HAP-1 (cell line): ENCODE measurements around the gene TMED5.

Source experiments
- DNase-seq, 2 experiments: peaks; one replicate each; pipeline ENCODE4 v3.0.0-alpha.2; 2016 to 2020; ENCODE audit warnings: low spot score in 2 of 2
- H3K27me3 ChIP-seq: fragments of 250-450 bp; sonication (Bioruptor Pico); 2 replicates; pipeline ENCODE4 v1.5.1; 2020; ENCODE audit warnings: low read depth, mild to moderate bottlenecking, moderate library complexity
- H3K36me3 ChIP-seq: fragments of 250-450 bp; sonication (Bioruptor Pico); replicated peaks from 2 replicates; pipeline ENCODE4 v1.5.1; 2020; ENCODE audit warnings: mild to moderate bottlenecking
- H3K4me1 ChIP-seq: fragments of 250-450 bp; sonication (Bioruptor Pico); 2 replicates; pipeline ENCODE4 v1.5.1; 2020; ENCODE audit warnings: mild to moderate bottlenecking
- H3K4me3 ChIP-seq: fragments of 250-450 bp; sonication (Bioruptor Pico); 2 replicates; pipeline ENCODE4 v1.5.1; 2020; ENCODE audit warnings: mild to moderate bottlenecking, moderate library complexity
- H3K9me3 ChIP-seq: fragments of 250-450 bp; sonication (Bioruptor Pico); 2 replicates; pipeline ENCODE4 v1.5.1; 2020; ENCODE audit warnings: mild to moderate bottlenecking, moderate library complexity
- in situ Hi-C: fragments of 300-500 bp; cut with MboI; formaldehyde crosslinking; loops from 3 replicates; pipeline ENCODE4 v1.14.3; 2020; ENCODE audit warnings: low sequenced_read_pairs, inconsistent platforms, mixed read lengths

Gene TMED5

DNA sequence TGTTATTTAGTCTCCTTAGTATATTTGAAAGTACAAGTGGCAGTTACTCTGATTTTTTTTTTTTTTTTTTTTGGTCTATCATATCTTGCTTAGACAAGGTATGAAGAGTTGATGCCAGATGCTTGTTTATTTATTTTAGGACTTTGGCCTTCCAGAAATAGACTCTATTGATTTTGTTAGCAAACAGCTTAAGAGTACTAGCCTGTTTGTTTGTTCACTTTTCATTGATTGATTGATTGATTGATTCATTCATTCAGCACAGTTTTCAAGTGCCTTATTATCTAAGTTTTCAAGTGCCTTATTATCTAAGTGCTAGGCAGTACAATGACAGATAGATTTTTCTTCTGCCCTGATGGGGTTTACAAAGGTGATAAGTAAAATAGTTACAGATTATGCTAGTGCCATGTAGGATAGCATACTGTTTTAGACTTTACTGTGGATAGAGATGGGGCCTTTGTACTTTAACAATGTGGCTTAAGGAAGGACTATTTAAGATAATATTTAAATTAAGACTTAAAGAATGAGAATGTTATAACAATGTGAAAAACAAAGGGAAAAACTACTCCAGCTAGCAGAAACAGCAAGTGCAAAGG is 50.6 kb downstream of the TMED5 start:
- Histone ChIP-seq H3K36me3 (peaks cover 18% of the 10 kb centered on the region), H3K4me1 (peaks cover 16% of the 10 kb centered on the region), H3K9me3 (no peaks in the 10 kb centered on the region), H3K4me3 (no peak overlapping the region), H3K27me3 (no peaks in the 10 kb centered on the region)
- DNase-seq, result no peak
- in situ Hi-C loops, result no loop called here

DNA sequence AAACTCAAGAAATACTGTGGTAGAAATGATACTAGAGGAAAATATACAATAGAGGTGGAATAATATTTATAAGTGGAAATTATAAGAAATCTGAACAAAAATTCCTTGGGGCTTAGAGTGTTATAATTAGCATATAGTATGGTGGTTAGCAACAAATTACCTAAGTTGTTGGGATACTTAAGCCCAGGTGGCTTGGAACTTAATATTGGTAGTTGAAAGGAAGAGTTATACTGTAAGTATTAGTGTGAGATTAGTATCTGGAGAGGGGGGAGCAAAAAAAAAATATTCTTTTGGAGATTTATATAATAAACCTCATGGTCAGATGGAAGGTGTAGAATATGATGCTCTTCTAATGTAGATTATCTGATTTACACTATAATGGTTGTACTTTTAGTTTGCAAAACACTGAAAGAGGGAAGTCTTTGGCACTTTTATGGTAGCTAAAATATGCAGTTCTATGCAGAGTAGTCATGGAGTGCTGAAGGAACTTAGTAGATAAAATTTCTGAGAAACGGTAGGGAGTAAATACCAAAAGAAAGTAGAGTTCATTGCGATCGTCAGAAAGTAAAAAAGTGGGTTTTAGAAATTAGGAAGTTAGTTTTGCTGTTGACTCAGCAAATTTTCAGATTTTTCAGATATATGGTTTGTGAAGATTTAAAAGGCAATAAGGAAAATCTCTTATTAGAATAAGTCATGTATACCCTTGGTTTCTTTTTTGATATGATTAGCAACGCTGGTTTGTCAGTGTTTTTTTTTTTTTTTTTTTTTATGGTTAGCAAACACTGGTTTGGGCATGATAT is 55.5 kb downstream of the TMED5 start:
- in situ Hi-C loops, result no loop called here
- peak in 1 of 2 experiments; percentile 89 for DNase-seq
- H3K9me3 ChIP-seq, result no peaks in the 10 kb centered on the region
- H3K27me3 ChIP-seq, result no peaks in the 10 kb centered on the region
- H3K4me1 ChIP-seq, result peaks cover 24% of the 10 kb centered on the region
- peak overlapping the region; percentile 11 for H3K4me3 ChIP-seq
- peaks cover 17% of the 10 kb centered on the region for H3K36me3 ChIP-seq

DNA sequence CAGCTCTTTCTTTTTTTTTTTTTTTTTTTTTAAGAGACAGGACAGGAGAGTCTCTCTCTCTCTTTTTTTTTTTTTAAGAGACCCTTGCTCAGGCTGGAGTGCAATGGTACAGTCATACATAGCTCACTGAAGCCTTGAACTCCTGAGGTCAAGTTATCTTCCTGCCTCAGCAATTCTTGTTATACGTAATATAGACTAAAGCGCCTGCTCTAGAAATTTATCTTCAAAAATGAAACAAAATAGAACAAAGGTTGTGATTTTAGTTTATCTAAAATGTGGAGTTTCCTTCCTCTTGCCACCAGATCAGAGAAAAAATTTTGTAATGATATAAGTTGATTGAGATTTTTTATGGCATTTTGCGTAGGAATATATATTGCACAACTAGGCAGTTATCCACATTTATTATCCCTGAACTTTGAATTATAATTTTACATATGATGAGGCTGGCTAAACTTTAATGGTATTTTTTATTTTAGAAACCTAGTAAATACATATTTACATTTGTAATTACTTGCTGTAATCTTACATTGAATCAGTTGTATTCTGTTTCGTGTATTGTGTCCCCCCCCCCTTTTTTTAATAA is 56.9 kb downstream of the TMED5 start:
- peaks cover 24% of the 10 kb centered on the region for H3K36me3 ChIP-seq
- peaks cover 22% of the 10 kb centered on the region for H3K4me1 ChIP-seq
- DNase-seq, result no peak
- no peak overlapping the region for H3K4me3 ChIP-seq
- in situ Hi-C loops, result no loop called here
- no peaks in the 10 kb centered on the region for H3K27me3 ChIP-seq
- H3K9me3 ChIP-seq, result no peaks in the 10 kb centered on the region

DNA sequence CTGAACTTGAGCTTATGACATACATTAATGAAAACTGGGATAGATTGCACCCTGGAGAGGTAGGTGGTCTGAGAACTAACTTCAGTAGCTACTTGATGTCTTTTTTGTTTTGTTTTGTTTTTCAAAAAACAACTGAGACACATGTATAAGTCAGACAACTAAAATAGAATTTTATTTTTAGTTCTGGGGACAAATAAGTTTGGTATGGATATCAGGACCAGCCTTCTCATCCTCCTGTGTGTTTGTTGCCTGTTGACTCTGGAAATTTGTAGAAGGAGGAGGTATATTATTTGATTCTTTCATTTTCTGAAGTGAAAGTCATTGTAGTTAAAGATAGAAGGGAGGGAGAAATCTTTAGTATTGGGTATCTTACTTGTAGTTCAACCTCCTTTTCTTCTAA is 59.6 kb downstream of the TMED5 start:
- peaks cover 17% of the 10 kb centered on the region for H3K4me1 ChIP-seq
- H3K4me3 ChIP-seq, result no peak overlapping the region
- H3K9me3 ChIP-seq, result no peaks in the 10 kb centered on the region
- in situ Hi-C loops, result no loop called here
- DNase-seq, result no peak
- no peaks in the 10 kb centered on the region for H3K27me3 ChIP-seq
- peaks cover 31% of the 10 kb centered on the region for H3K36me3 ChIP-seq

DNA sequence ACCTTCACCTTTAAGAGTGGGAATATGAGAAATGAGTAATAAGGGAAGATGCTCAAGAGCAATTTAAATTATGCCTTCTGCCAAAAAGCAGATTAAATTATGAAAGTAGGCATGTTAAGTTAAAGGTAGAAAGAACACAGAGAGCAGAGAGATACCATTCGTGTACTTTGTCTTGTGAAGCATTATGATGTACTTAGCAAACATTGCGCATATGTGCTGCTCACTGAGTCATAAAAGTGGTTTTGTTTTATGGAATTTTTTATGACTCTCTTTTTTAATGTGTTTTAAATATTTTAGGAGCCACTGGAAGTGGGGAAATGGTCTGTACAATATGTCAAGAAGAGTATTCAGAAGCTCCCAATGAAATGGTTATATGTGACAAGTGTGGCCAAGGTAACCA is 65.8 kb downstream of the TMED5 start:
- Histone ChIP-seq H3K36me3 (peaks cover 36% of the 10 kb centered on the region), H3K4me1 (peaks cover 16% of the 10 kb centered on the region), H3K4me3 (no peak overlapping the region), H3K27me3 (no peaks in the 10 kb centered on the region), H3K9me3 (no peaks in the 10 kb centered on the region)
- no peak for DNase-seq
- in situ Hi-C loops, result no loop called here

DNA sequence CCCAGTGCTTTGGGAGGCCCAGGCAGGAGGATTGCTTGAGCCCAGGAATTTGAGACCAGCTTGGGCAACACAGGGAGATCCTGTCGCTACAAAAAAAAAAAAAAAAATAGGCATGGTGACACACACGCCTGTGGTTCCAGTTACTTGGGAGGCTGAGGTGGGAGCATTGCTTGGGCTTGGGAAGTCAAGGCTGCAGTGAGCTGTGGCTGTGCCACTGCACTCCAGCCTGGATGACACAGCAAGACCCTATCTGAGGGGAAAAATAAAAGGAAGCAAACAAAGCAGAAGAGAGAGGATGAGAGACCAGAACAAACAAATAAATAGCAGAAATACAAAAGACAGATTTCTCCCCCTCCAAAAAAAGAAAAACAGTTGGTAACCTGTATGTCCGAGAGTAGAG is 67.1 kb downstream of the TMED5 start:
- H3K9me3 ChIP-seq, result no peaks in the 10 kb centered on the region
- peaks cover 27% of the 10 kb centered on the region for H3K36me3 ChIP-seq
- in situ Hi-C loops, result no loop called here
- H3K27me3 ChIP-seq, result no peaks in the 10 kb centered on the region
- DNase-seq, result no peak
- H3K4me3 ChIP-seq, result no peak overlapping the region
- peaks cover 16% of the 10 kb centered on the region for H3K4me1 ChIP-seq

DNA sequence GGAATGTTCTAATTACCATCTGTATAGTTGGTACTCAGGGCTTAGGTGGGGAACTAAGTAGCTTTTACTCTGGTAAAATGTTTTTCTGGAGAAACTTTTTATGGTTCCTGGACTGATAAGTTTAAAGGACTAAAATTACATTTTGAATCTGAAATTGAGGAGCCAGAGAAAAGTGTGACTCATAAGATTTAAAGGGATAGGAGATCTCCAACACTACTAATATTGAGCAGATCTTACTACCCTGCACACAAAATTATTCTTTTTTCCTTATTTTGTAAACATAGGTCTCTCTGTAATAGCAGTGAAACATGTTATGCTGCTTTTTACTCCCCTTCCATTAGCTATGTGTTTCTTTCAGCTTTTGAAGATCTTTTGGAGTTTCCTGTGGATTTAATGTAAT is 68.7 kb downstream of the TMED5 start:
- in situ Hi-C loops, result no loop called here
- Histone ChIP-seq H3K27me3 (no peaks in the 10 kb centered on the region), H3K9me3 (no peaks in the 10 kb centered on the region), H3K4me3 (no peak overlapping the region), H3K36me3 (peaks cover 24% of the 10 kb centered on the region), H3K4me1 (peaks cover 16% of the 10 kb centered on the region)
- no peak for DNase-seq

DNA sequence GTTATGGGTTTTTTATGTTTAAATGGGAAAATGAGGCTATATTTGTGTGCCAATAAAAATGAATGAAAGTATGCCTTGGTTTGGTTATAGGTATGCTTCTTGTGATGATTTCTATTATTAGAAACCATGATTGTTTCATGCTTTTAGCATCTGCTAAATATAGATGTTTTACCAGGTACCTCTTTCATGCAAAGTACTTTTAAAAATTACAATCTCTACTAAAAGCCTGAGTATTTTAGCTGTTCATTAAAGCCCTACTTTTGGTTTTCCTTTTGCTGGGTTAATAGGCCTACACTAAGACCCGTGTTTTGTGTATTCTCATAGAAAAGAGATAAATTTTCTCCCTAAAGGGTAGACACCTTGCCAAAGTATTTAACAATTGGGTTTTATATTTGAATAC is 69.1 kb downstream of the TMED5 start:
- Histone ChIP-seq H3K36me3 (peaks cover 22% of the 10 kb centered on the region), H3K9me3 (no peaks in the 10 kb centered on the region), H3K4me3 (no peak overlapping the region)

DNA sequence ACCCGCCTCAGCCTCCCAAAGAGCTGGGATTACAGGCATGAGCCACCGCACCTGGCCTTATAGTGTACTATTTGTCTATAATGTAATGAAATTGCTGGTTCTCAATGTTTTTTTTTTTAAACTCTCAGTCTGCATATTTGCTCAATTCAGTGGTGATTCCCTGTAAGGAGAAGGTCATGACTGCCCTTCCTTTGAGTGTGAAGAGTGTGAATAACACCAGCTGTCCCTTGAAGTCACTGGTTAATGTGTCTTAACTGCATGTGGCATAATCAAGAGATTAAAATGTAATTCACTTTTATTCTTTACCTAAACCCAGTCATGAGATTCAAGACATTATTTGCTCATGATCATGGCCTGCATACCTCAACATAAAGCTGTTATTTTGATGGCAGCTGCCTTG is 70.6 kb downstream of the TMED5 start:
- peaks cover 9% of the 10 kb centered on the region for H3K36me3 ChIP-seq

More for the DNA sequence above, 69.1 kb downstream of the TMED5 start:
- no peak for DNase-seq
- H3K27me3 ChIP-seq, result no peaks in the 10 kb centered on the region
- peaks cover 16% of the 10 kb centered on the region for H3K4me1 ChIP-seq
- in situ Hi-C loops, result no loop called here

DNA sequence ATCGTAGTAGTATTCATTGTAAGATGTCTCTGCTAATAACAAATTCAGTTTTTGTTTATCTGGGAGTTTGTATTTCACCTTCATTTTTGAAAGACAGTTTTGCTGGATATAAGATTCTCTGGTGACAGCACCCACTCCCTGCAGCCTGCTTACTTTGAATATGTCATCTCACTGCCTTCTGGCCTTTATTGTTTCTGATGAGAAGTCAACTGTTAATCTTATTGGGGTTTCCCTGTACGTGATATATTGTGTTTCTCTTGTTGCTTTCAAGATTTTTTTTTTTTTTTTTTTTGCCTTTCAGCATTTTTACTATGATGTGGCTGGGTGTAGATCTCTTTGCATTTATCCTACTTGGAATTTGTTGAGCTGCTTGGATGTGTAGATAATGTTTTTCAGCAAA is 71.9 kb downstream of the TMED5 start:
- DNase-seq, result no peak
- in situ Hi-C loops, result no loop called here
- Histone ChIP-seq H3K36me3 (peaks cover 8% of the 10 kb centered on the region), H3K9me3 (no peaks in the 10 kb centered on the region), H3K27me3 (no peaks in the 10 kb centered on the region), H3K4me3 (no peak overlapping the region), H3K4me1 (peaks cover 16% of the 10 kb centered on the region)

More for the DNA sequence above, 70.6 kb downstream of the TMED5 start:
- Histone ChIP-seq H3K9me3 (no peaks in the 10 kb centered on the region), H3K4me3 (no peak overlapping the region), H3K4me1 (peaks cover 16% of the 10 kb centered on the region), H3K27me3 (no peaks in the 10 kb centered on the region)
- no peak for DNase-seq
- in situ Hi-C loops, result no loop called here

DNA sequence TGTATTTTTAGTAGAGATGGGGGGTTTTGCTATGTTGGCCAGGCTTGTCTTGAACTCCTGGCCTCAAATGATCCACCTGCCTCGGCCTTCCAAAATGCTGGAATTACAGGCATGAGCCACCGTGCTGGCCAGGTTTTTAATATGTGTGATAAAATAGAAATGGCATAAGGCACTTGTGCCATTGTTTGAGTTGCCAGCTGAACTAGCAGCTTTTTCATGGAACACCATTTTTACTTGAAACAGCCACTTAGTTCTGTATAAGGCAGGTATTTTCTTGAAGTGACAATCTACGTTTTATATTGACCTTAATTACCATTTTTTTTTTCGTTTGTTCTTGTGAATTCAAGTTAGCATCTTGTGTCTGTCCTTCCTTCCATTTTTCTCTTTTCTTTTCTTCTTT is 72.8 kb downstream of the TMED5 start:
- peaks cover 16% of the 10 kb centered on the region for H3K4me1 ChIP-seq
- in situ Hi-C loops, result no loop called here
- peaks cover 8% of the 10 kb centered on the region for H3K36me3 ChIP-seq
- DNase-seq, result no peak
- H3K4me3 ChIP-seq, result no peak overlapping the region
- no peaks in the 10 kb centered on the region for H3K27me3 ChIP-seq
- no peaks in the 10 kb centered on the region for H3K9me3 ChIP-seq

DNA sequence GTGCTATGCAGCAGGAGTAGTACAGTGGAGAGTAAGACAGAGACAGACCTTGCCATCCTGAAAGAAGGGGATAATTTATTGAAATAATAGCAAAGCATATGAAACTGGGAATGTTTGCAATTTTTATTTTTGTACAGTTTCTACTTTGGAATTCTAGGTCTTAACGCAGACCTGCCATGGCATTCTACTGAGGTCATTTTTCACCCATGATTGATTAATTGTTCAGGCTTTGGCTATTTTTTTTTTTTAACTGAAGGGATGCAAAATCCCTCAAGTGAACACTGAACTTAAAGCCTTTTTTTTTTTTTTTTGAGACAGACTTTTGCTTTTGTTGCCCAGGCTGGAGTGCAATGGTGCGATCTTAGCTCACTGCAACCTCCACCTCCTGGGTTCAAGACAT is 74.0 kb downstream of the TMED5 start:
- Histone ChIP-seq H3K36me3 (peaks cover 8% of the 10 kb centered on the region), H3K4me1 (peaks cover 11% of the 10 kb centered on the region), H3K9me3 (no peaks in the 10 kb centered on the region), H3K27me3 (no peaks in the 10 kb centered on the region), H3K4me3 (no peak overlapping the region)
- in situ Hi-C loops, result no loop called here
- DNase-seq, result no peak

DNA sequence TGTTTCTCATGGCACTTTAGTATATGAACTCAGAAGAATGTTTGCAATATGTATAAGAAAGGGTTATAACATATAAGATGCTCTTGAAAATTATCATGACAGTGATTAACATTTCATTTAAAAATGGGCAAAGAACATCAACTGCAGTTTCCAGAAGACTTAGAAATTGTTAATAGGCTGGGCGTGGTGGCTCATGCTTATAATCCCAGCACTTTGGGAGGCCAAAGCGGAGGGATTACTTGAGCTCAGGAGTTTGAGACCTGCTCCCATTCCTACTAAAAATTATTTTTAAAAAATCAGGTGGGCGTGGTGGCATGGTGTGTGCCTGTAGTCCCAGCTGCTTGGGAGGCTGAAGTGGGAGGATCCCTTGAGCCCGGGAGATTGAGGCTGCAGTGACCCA is 78.1 kb downstream of the TMED5 start:
- peaks cover 12% of the 10 kb centered on the region; the same call in 1 of the 2 replicates for H3K36me3 ChIP-seq
- H3K27me3 ChIP-seq, result no peaks in the 10 kb centered on the region
- no peak for DNase-seq
- in situ Hi-C loops, result no loop called here
- peaks cover 5% of the 10 kb centered on the region for H3K4me1 ChIP-seq
- H3K4me3 ChIP-seq, result no peak overlapping the region
- no peaks in the 10 kb centered on the region for H3K9me3 ChIP-seq
